Choroid plexus epithelial cell (primary cell): ENCODE results near the gene THUMPD3.

Experiments used
- DNase-seq: peaks from one replicate; pipeline ENCODE4 v3.0.0-alpha.2; 2010; ENCODE audit warnings: low read depth
- H3K4me3 ChIP-seq: 2 replicates; pipeline ENCODE4 v1.5.1; 2011; ENCODE audit warnings: low read depth, mild to moderate bottlenecking, control low read depth, low read length, moderate library complexity
- TF ChIP-seq, protein P1 (sequence below): conservative IDR thresholded peaks from 2 replicates; pipeline ENCODE4 v1.5.1; 2011; ENCODE audit warnings: low read depth, mild to moderate bottlenecking, control low read depth, inconsistent platforms, low read length, moderate library complexity

The THUMPD3 gene

GRCh38 chr3:9400616-9401015 is 37.8 kb downstream of the THUMPD3 start:
- TF ChIP-seq, protein P1, sequence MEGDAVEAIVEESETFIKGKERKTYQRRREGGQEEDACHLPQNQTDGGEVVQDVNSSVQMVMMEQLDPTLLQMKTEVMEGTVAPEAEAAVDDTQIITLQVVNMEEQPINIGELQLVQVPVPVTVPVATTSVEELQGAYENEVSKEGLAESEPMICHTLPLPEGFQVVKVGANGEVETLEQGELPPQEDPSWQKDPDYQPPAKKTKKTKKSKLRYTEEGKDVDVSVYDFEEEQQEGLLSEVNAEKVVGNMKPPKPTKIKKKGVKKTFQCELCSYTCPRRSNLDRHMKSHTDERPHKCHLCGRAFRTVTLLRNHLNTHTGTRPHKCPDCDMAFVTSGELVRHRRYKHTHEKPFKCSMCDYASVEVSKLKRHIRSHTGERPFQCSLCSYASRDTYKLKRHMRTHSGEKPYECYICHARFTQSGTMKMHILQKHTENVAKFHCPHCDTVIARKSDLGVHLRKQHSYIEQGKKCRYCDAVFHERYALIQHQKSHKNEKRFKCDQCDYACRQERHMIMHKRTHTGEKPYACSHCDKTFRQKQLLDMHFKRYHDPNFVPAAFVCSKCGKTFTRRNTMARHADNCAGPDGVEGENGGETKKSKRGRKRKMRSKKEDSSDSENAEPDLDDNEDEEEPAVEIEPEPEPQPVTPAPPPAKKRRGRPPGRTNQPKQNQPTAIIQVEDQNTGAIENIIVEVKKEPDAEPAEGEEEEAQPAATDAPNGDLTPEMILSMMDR, result no peak
- DNase-seq, result no peak
- peak overlapping the region; percentile 29 for H3K4me3 ChIP-seq

DNA sequence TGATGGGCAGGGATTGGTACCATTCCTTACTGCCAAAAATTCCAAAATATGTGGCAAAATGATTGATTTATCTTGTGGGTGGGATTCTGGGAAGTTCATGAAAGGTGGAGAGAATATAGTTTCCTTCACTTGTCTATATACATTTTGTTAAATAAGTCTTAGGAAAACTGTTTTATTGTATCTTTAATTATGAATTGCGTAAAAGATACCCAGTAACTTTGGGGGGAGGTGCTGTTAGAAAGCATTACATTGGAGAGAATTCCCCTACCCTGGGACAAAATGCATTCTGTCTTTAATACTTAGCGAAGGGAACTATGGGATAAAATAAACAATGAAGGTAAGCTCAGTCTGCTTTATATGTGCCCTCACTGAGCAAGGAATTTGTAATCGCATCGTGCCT is 39.1 kb downstream of the THUMPD3 start:
- TF ChIP-seq, protein P1, result no peak
- no peak for DNase-seq
- H3K4me3 ChIP-seq, result peak overlapping the region; percentile 9

GRCh38 chr3:9402410-9403228 is 39.8 kb downstream of the THUMPD3 start:
- DNase-seq, result peak; percentile 69
- TF ChIP-seq, protein P1, result no peak
- H3K4me3 ChIP-seq, result peak overlapping the region; percentile 9

DNA sequence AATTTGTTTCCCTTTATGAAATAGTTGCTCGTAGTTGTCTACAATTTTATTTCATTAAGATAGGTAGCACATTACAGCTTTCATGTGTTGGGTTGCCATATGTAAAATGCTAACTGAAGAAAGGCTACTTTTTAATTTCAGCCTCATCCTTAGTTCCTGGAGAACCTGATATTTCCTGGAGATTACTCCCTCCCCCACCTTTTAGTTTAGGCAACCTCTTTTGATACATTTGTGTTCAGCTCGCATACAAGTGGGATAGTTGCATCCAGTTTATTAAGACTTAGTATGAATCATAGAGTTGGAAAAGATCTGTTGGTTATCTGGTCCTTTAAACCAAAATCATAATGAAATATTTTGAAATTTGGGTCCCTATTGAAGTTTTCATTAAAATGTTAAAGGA is 40.6 kb downstream of the THUMPD3 start:
- DNase-seq, result no peak
- no peak overlapping the region for H3K4me3 ChIP-seq
- TF ChIP-seq, protein P1, result no peak

DNA sequence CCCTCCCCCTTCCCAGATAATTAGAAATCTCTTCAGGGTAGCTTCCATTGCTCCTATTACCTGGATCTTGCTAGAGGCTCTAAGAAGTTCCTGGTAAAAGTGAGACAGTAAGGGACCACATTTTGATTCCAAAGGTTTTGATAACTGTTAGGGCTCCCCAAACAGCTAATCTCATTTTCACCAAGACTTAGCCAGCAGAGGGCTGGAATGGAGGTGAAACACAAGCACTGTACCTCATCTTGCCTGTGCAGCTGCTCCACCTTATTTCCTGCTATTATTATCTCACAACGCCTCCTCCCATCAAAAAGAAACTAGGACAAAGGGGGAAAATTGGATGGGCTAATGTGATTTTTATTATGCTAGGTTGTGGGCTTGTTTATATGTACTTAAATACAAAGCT is 41.8 kb downstream of the THUMPD3 start:
- TF ChIP-seq, protein P1, result peak; percentile 39
- peak; percentile 23 for DNase-seq
- H3K4me3 ChIP-seq, result no peak overlapping the region

GRCh38 chr3:9405756-9406155 is 42.9 kb downstream of the THUMPD3 start:
- no peak for DNase-seq
- TF ChIP-seq, protein P1, result no peak
- H3K4me3 ChIP-seq, result no peak overlapping the region

GRCh38 chr3:9406856-9407626 is 44.2 kb downstream of the THUMPD3 start:
- H3K4me3 ChIP-seq, result no peak overlapping the region
- no peak for DNase-seq
- TF ChIP-seq, protein P1, result no peak
